GM18520 (cell line): ENCODE data around the gene OAF.
"Not testable (repeated sequence)": the region's sequence is repeated elsewhere in the genome, so short reads cannot be mapped to it uniquely, and the experiment has no call there.

ENCODE experiments used
- ATAC-seq: cut with Tn5 transposase; IDR thresholded peaks from one replicate; pipeline ENCODE4 v1.9.1; 2021; ENCODE audit not compliant: unreplicated experiment

OAF gene

GRCh38 chr11:120210626-120211521, at the start of gene OAF:
Gene OAF, plus strand, starts transcription at chr11:120211032. Its CDS starts 248 bp downstream, at chr11:120211280.
- ATAC-seq = peak; percentile 38

- no peak for ATAC-seq
These were observed 43.2 kb upstream of the OAF start for GRCh38 chr11:120167659-120168058.

GRCh38 chr11:120168108-120168959, 42.5 kb upstream of the OAF start:
- no peak for ATAC-seq

DNA sequence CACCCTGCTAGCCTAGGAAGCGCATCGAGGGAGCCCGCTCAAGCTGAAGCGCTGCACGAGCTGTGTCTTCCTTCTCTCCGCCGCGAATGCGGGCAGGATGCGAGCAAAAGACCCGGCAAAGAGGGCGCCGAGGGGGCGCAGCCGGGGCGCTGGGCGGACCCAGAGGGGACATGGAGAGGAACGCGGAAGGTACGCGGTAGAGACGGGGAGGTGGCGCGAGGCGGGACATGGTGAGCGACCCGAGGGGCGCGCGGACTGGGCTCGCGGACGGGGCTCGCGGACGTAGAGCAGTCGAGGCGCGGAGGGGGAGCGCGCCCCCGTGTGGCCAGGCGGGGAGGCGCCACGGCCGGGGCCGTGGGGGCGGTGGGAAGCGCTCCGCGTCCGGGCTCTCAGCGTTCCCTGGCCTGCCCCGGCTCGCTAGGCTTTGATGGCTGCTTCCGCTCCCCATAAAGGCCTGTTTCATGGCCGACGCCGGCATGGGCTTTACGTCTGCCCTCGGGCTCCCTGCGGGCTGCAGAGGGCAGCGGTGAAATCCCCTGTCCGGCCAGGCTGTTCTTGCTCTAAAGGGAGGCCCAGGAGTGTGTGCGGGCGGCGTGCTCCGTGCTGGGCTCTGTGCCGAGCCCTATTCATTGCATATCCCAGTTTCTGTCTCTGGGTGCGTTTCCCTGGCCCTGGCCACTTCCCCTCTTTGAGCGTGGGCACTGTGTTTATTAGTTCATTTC, 41.7 kb upstream of the OAF start:
- ATAC-seq = no peak

GRCh38 chr11:120169981-120170698, 40.7 kb upstream of the OAF start:
- no peak for ATAC-seq

DNA sequence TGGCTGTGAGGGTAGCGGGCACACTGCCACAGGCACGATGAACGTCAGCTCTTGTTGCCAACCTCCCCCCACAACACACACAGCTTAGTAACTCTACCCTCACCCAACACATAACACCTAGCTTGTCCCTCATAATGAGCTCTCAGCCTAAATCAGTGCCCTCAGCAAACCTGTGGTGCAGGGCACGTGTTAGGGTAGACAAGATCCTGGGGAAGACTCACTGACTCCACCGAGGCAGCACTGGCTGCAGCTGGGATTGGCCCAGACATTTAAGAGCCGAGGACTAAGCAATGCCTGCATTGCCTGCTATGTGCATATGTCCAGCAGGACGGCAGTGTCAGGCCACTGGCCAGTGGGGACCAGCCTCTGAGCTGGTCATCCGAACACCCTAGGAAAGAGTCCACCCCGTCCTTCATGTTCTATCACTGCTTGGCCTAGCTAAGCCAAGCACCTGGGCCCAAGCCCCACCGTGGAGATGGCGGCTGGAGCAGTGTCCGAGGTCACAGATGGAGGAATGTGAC, 40.0 kb upstream of the OAF start:
- no peak for ATAC-seq

- no peak for ATAC-seq
These were observed 38.5 kb upstream of the OAF start for GRCh38 chr11:120172054-120172911.

DNA sequence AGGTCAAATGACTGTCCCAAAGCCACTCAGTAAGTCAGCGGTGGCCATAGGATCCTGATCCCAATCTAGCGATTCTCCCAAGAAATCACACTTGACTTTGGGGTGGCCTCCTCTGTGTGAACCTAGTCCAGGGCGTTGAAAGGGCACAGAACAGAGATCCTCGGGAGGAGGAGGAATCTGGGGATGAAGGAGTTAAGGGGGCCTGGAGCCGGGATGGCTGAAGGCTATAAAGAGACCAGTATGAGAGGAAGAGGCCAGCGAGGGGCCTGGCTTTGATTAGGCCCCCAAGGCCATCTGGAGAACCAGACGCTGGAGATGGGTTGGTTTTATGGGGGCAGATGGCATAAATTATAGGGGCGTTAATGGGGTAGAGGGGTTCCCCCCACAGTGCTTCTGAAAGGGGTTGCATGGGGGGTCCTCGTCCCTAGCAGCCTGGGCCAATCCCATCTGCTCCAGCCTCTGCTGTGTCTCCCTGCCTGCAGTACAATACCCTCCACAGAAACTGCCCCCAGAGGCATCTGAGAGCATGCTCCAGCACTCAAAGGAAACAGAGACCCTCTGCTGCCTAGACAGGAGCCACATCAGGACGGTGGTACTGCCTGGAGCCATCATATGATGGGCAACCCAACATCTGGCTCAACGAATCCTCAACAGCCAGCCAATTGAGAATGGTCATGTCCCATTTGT, 37.7 kb upstream of the OAF start:
- ATAC-seq = no peak

GRCh38 chr11:120173807-120174206, 37.0 kb upstream of the OAF start:
- no peak for ATAC-seq

DNA sequence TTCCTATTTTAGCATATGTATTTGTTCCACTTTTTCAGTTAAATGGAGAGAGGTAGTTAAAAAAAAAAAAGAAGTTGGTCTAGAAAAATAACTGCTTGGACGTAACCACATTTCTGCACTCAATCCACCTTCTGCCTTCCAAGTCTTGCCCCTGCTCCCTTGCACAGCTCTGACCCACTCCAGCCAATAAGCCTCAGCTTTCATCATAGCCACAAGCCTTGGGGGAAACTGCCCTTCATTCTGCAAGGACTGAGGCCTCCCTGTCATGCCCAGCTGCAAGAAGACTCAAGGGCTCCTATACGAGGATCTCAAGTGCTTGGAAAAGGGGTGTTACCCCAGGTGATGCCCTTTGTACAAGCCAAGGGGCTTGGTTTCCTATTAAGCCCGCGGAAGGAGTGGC, 36.0 kb upstream of the OAF start:
- ATAC-seq = no peak

DNA sequence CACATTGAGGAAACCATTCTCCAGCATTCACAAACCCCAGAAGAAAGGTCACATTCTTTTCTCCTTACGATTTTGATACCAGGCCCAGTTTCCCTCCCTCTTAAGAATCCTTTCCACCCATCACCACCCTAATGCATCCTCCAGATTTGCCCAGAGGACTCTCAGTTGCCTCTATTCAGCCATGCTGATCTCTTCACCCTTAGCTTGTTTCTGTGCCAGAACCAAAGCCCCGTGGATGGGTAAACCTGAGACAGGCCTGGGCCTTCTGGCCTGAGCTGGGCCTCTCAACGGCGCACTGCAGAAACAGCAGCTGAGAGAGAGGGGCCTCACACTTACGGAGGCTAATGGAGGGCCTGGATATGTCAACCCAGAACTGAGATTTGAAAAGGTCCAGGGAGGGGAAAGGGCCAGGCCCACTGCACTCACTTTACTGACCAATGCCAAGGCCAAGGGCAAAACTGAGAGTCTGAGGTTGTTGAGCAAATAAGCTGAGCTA, 32.2 kb upstream of the OAF start:
- ATAC-seq = no peak

DNA sequence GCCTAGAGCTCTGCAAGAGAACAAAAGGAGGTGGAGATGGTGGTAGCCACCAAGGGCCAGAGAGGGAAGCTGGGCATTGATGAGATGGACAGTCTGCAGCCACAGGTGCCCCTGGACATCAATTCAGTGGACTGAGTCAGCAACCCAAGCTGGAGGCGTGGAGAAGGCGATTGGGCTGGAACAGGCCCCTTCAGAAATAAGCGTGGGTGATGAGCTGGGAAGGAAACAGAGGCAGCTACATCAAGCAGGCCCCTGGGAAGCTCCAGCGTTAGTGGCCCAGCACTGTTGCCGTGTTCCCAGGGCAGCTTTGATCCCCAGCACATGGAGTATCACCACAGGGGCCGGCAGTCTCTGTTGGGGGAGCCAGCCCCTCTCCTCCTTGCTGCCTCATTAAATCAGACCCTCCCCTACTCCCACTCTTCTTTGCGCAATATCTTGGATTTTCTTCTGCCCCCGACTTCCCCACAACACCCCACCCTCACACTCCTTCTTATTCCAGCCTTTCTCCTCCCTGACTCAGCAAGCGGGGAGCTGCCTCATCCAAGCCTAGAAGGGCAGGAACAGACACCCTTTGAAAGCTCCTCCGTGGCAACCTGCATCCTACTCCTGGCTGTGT, 31.7 kb upstream of the OAF start:
- no peak for ATAC-seq

DNA sequence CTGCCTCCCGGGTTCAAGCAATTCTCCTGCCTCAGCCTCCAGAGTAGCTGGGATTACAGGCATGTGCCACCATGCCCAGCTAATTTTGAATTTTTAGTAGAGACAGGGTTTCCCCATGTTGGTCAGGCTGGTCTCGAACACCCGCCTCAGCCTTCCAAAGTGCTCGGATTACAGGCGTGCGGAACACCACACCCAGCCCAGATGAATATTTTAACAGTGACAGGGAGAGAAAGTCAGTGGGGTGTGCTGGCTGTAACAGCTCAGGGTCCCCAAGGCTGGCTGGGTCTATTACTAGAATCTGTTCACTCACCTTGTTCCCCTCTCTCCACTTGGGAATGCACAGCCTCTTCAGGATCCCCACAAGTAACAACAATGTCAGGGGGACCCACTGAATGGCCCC, 30.8 kb upstream of the OAF start:
- ATAC-seq = not testable (repeated sequence)

DNA sequence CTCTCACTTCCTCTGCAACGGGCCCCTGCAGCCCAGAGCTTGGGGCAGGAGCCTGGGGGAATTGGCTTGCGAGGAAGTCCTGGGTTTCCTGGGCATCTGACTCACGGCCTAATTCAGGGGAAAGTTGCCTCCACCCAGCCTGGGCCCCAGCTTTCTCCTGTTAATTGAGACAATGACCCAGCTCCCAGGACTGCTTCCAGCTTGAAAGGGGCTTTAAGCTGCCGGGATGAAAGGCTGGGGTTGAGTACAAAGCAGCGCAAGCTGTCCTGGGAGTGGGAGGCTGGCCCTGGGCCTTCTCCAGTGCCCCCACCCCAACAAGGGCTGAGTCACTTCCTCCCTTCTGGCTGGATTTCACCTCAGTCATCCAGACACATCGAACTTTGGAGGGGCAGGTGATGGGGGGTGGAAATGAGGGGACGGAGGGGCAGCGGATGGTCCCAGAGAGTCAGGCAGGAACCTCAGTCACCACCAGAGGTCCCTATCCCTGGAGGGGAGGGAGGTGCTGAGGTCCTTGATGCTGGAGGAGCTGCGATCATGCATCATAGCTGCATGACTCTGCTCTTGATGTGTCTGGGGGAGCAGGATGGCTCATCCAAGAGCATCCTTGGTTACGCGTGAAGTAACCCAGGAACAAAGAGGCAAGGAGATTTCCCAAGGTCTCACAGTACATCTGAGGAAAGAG, 30.1 kb upstream of the OAF start:
- no peak for ATAC-seq

GRCh38 chr11:120181376-120181975, 29.4 kb upstream of the OAF start:
- no peak for ATAC-seq

DNA sequence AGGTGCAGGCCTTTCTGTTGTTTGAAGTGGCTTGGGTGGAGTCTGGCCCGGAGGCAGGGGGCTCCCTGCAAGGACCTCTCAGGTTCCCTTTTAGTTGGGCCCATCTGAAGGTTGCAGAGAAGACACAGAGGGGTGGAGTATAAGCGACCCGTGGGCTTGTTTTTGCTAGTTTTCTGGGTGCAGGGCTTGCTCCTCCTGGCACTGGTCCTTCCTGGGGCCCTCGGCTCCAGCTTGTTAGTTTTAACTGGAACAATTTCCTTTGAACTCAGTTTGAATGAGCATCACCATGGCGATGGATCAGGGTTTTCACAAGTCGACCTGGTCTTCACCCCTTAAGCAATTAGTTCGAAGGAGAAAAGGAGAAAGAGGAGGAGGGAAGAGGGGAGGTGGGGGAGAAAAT, 28.5 kb upstream of the OAF start:
- no peak for ATAC-seq

DNA sequence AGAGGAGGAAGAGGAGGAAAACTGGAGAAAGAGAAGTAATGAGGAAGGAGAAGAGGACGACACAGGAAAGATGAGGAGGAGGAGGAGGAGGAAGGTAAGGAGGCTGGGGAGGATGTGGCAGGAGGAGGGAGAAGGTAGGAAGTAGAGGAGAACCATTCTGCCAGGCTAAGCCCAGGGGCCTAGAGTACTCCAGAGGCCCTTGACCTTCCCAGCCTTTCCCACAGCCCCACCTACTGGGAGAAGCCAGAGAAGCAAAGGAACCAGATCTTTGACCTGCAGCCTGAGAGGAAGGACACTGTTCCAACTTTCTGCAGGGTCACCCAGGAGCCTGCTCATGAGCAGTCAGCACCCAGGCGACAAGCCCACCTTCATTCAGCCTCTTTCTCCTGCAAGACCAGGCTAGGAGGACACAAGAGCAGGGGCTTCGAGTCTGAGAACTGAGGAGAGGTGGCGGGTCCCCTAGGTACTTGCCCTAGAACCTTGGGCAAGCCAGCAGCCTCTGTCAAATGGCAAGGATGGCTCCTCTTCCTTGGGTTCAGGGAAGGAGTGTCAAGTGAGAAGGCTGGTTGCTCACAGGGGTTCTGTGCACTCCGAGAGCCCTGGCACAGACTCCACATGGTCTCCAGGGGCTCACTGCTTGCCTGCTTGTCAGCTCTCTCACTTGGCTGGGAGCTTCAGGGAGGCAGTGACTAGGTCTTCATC, 27.9 kb upstream of the OAF start:
- no peak for ATAC-seq
